ENCODE data around the gene SF3A1. TPM values are rescaled to one million over a fixed set of nuclear protein-coding genes. Genes with fewer than 3 reads are reported as not detected.

Gene SF3A1
- total RNA-seq, 1 donor from 2014 or later = 179 TPM

GRCh38 chr22:30289141-30289979 lies 67.3 kb downstream of the SF3A1 start, which contains the start of gene CASTOR1:
TSS of gene CASTOR1 (minus strand) at chr22:30289505. CDS start at chr22:30289497, 8 bp downstream.
- peak; percentile 98 for DNase-seq (ENCODE audit: low spot score)

- no peak for DNase-seq (ENCODE audit: low spot score)
Observed at GRCh38 chr22:30288419-30289140, 68.1 kb downstream of the SF3A1 start.

- DNase-seq (ENCODE audit: low spot score) = peak; percentile 85
Observed at GRCh38 chr22:30287648-30288418, 68.9 kb downstream of the SF3A1 start.

GRCh38 chr22:30286813-30287647 lies 69.7 kb downstream of the SF3A1 start:
- DNase-seq (ENCODE audit: low spot score) = peak; percentile 74

- no peak for DNase-seq (ENCODE audit: low spot score)
Observed at GRCh38 chr22:30286331-30286730, 70.4 kb downstream of the SF3A1 start.

GRCh38 chr22:30285846-30286200 lies 70.9 kb downstream of the SF3A1 start:
- DNase-seq (ENCODE audit: low spot score) = no peak

GRCh38 chr22:30285176-30285845 lies 71.4 kb downstream of the SF3A1 start:
- no peak for DNase-seq (ENCODE audit: low spot score)

GRCh38 chr22:30284666-30285065 lies 72.0 kb downstream of the SF3A1 start:
- DNase-seq (ENCODE audit: low spot score) = no peak

- DNase-seq (ENCODE audit: low spot score) = no peak
Observed at GRCh38 chr22:30284172-30284571, 72.5 kb downstream of the SF3A1 start.

- no peak for DNase-seq (ENCODE audit: low spot score)
Observed at GRCh38 chr22:30283342-30283741, 73.4 kb downstream of the SF3A1 start.

GRCh38 chr22:30282616-30283046 lies 74.1 kb downstream of the SF3A1 start:
- no peak for DNase-seq (ENCODE audit: low spot score)

Other genes starting within 250 kb of the SF3A1 start
- gene LIF, start 110.1 kb downstream of the SF3A1 start, total RNA-seq = 17.8 TPM
- 4.7 TPM for gene OSM, start 90.0 kb downstream of the SF3A1 start, total RNA-seq
- gene CASTOR1, start 67.4 kb downstream of the SF3A1 start, total RNA-seq = 19.1 TPM
- gene TBC1D10A, start 30.0 kb downstream of the SF3A1 start, total RNA-seq = 48.4 TPM
- gene CCDC157, start 113 bp upstream of the SF3A1 start, total RNA-seq = 6.5 TPM
- 31.2 TPM for gene RNF215, start 30.5 kb upstream of the SF3A1 start, total RNA-seq
- 35.4 TPM for gene SEC14L2, start 40.1 kb upstream of the SF3A1 start, total RNA-seq
- gene MTFP1, start 68.9 kb upstream of the SF3A1 start, total RNA-seq = 20.0 TPM
- not detected for gene SEC14L3, start 115.1 kb upstream of the SF3A1 start, total RNA-seq
- gene SEC14L4, start 148.8 kb upstream of the SF3A1 start, total RNA-seq = 0.20 TPM
- 6.0 TPM for gene SEC14L6, start 189.8 kb upstream of the SF3A1 start, total RNA-seq
- 102 TPM for gene GAL3ST1, start 217.8 kb upstream of the SF3A1 start, total RNA-seq
- 62.6 TPM for gene PES1, start 235.0 kb upstream of the SF3A1 start, total RNA-seq

Data from mucosa of gallbladder (tissue), 1 donor.